AG09319 (cell line): ENCODE measurements around the gene IL24.

Experiments used
- DNase-seq: peaks from one replicate; pipeline ENCODE4 v3.0.0-alpha.2; 2010; ENCODE audit warnings: low read depth; ENCODE audit errors: extremely low read depth
- TF ChIP-seq, protein P1 (sequence below): IDR thresholded peaks from 2 replicates; pipeline ENCODE4 v1.5.1; 2011; ENCODE audit warnings: low read depth, mild to moderate bottlenecking, inconsistent platforms, low read length, moderate library complexity

IL24 gene

DNA sequence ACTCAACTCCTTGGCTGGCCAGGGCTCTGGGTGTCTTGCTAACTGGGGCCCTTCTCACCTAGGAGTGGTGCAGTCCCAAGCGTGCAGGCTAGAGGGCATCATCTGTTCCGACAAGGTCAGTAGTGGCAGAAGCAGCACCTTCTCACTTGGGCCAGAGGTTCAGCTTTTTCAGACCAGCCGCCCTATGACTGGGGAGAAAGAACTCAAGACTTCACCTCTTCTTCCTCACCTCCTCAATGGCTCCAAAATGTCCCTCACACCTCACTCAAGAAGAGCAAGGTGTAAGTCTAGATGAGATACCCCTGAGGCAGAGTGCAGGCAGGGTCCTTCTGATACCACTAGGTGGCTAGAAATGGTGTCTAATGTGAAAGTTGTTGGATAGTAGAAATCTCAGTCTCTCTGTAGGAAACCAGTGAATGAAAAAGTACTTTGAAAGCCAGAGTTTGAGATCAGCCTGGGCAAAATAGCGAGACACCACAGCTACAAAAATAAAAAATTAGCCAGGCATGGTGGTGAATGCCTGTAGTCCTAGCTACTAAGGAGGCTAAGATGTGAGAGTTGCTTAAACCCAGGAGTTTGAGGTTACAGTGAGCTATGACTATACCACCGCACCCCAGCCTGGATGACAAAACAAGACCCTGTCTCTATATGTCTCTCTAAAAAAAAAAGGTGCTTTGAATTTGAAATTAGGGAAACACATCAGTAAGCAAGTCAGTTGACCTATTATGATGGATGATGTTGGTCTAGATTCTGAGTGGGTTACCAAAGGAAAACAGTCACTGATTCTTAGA, 40.4 kb upstream of the IL24 start:
- no peak for DNase-seq
- TF ChIP-seq, protein P1, sequence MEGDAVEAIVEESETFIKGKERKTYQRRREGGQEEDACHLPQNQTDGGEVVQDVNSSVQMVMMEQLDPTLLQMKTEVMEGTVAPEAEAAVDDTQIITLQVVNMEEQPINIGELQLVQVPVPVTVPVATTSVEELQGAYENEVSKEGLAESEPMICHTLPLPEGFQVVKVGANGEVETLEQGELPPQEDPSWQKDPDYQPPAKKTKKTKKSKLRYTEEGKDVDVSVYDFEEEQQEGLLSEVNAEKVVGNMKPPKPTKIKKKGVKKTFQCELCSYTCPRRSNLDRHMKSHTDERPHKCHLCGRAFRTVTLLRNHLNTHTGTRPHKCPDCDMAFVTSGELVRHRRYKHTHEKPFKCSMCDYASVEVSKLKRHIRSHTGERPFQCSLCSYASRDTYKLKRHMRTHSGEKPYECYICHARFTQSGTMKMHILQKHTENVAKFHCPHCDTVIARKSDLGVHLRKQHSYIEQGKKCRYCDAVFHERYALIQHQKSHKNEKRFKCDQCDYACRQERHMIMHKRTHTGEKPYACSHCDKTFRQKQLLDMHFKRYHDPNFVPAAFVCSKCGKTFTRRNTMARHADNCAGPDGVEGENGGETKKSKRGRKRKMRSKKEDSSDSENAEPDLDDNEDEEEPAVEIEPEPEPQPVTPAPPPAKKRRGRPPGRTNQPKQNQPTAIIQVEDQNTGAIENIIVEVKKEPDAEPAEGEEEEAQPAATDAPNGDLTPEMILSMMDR, result peak; percentile 17

DNA sequence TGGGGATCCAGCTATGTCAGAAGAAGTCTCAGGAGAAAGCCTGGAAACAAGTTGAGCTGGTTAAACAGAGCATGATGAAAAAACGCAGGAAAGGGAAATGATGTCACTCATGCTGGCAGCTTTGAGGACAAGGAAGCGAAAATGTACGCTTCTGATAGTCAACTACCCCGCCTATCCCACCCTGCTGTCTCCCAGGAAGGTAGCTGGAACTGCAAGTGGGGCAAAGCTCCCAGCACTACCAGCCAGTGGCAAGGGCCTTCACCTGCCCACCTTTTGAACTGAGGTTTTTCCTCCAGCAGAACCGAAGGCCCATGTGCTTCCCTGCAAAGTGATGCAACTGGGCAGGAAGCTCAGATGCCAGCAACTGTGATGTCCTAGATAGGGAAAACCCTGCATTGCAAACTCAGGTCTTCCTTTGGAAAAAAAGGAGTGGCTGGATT, 38.1 kb upstream of the IL24 start:
- DNase-seq, result no peak
- TF ChIP-seq, protein P1, result no peak

DNA sequence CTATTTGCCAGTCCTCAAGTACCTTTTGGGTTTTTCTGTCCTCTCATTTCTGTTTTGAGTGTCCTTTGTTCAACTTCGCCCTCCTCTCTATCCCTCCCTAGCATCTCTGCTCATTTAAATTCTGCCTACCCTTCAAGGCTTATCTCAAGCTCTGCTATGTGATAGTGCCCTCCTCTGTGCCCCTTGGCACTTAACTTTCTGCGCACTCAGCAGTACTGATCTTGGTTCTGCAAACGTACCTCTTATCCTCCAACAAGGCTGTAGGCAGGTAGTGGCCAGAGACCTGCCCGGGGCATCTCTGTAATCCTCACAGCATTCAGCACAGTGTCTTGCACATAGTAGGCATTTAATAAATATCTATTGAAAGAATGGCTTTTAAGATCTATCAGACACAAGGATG, 37.1 kb upstream of the IL24 start:
- TF ChIP-seq, protein P1, result no peak
- DNase-seq, result no peak

DNA sequence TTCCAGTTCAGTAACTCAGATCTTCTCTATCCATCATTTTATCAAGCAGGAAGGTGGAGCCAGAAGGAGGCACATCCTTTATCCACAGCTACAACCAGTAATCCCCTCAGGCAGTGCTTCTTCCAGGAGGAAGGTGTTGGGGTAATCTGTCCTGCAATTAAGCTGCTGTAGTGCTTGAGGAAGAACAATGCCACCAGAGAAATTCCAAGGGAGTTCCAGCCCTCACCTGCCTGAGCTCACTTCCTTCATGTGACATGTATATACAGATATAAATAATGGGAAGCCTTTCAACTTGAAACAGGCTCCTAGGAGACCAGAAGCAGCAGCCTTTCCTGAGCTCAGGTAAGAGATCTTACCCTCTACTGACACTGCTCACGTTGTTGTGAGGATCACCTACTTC, 34.0 kb upstream of the IL24 start:
- DNase-seq, result no peak
- TF ChIP-seq, protein P1, result no peak

DNA sequence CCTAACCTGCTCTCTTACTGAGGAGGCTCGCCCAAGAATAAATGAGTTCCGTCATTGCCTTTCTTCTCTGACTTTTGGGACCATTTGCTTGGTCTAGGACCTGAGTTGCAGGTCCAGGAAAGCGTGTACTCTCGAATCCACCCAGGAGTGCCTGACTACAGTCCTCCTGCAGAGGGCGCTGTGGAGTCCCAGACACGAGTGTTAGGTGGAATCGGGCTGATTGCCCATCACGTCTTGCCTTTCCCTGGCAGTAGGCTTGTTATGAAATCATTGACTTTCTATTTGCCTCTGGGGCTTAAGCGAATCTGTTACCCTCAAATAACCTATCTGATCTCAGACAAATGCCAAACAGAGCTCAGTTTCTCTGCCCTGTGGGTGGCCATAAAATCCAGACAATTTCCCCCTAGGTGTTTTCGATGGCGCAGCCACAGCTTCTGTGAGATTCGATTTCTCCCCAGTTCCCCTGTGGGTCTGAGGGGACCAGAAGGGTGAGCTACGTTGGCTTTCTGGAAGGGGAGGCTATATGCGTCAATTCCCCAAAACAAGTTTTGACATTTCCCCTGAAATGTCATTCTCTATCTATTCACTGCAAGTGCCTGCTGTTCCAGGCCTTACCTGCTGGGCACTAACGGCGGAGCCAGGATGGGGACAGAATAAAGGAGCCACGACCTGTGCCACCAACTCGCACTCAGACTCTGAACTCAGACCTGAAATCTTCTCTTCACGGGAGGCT, 32.1 kb upstream of the IL24 start, which contains the start of gene IL20:
TSS of gene IL20 (plus strand) at position 685 of the 733 bp plus-strand sequence. CDS start 230 bp downstream, outside the sequence.
- TF ChIP-seq, protein P1, result peak; percentile 99
- peak; percentile 69 for DNase-seq

DNA sequence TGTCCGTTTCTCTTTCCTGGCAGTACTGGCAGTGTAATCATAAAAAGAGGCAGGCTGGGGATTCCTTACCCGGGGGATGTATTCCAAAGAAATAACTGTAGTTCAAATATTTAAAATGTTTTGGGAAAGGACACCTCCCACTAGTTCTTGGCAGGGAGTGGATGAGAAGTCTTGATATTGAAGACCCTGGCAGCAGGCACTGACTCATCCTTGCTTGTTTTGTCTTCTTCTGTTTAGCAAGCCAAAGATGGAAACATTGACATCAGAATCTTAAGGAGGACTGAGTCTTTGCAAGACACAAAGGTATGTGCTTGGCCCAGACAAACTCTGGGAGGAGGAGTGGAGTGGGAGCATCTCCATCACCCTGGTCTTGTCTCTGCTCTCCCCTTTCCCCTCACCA, 31.2 kb upstream of the IL24 start:
- TF ChIP-seq, protein P1, result no peak
- DNase-seq, result no peak

DNA sequence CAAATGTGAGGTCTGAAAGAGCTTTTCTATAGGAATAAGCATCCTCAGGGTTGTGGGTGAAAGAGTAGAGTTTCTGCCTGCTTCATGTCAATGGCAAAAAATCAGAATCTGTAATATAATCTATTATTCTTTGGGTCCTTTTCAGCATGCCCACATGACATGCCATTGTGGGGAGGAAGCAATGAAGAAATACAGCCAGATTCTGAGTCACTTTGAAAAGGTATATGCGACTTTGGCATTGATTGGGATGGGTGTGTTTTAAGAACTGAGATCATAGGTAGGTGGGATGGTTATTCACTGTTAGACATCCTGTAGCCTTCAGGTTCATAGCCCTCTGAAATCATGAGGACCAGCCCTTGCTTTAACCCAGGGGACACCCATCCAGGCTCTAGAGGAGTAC, 30.0 kb upstream of the IL24 start:
- DNase-seq, result no peak
- TF ChIP-seq, protein P1, result no peak
